Activated CD8-positive, alpha-beta T cell treated with anti-CD3 and anti-CD28 coated beads, Interleukin-2, amount 10 ng/mL, durations not matched to agents 7 days and 5 days (primary cell): ENCODE measurements around the gene SLX9. TPM values are rescaled to one million over a fixed set of nuclear protein-coding genes. Genes with fewer than 3 reads are reported as not detected.

Source experiments
- ATAC-seq: fragments of 150-1000 bp; cut with Tn5 transposase; one replicate; pipeline ENCODE4 v1.10.0; 2021; ENCODE audit warnings: moderate library complexity
- CTCF ChIA-PET: fragments of 350-600 bp; sonication (Branson Sonifier 250); formaldehyde crosslinking; loops from one replicate; lab custom pipeline; 2021; ENCODE audit warnings: antibody characterized with exemption; lab: Charles Lee
- POLR2A ChIA-PET: fragments of 350-600 bp; sonication (Branson Sonifier 250); formaldehyde crosslinking; loops from one replicate; lab custom pipeline; 2021; ENCODE audit warnings: antibody characterized with exemption; lab: Charles Lee
- DNase-seq: peaks from one replicate; pipeline ENCODE4 v3.0.0-alpha.2; 2020
- H3K27ac Mint-ChIP-seq: one replicate; pipeline ENCODE4 v1.8.0; 2021; ENCODE audit warnings: mild to moderate bottlenecking, mixed read lengths
- H3K27me3 Mint-ChIP-seq: one replicate; pipeline ENCODE4 v1.8.0; 2021; ENCODE audit warnings: low read depth, mixed read lengths
- H3K36me3 Mint-ChIP-seq: one replicate; pipeline ENCODE4 v1.8.0; 2021; ENCODE audit warnings: low read depth, mixed read lengths
- H3K4me1 Mint-ChIP-seq: one replicate; pipeline ENCODE4 v1.8.0; 2021; ENCODE audit warnings: low read depth, mixed read lengths
- H3K4me3 Mint-ChIP-seq: one replicate; pipeline ENCODE4 v1.8.0; 2021; ENCODE audit warnings: mild to moderate bottlenecking, mixed read lengths
- H3K9me3 Mint-ChIP-seq: one replicate; pipeline ENCODE4 v1.8.0; 2022; ENCODE audit warnings: mixed read lengths; ENCODE audit not compliant: insufficient read depth
- total RNA-seq, 2 experiments: library from RNA; stranded (reverse); gene quantifications; one replicate each; pipeline ENCODE4 v1.2.3, GENCODE V29; 2021

The SLX9 gene
- total RNA-seq, 2 experiments from 2014 or later, result 56.6 to 60.4 TPM

DNA sequence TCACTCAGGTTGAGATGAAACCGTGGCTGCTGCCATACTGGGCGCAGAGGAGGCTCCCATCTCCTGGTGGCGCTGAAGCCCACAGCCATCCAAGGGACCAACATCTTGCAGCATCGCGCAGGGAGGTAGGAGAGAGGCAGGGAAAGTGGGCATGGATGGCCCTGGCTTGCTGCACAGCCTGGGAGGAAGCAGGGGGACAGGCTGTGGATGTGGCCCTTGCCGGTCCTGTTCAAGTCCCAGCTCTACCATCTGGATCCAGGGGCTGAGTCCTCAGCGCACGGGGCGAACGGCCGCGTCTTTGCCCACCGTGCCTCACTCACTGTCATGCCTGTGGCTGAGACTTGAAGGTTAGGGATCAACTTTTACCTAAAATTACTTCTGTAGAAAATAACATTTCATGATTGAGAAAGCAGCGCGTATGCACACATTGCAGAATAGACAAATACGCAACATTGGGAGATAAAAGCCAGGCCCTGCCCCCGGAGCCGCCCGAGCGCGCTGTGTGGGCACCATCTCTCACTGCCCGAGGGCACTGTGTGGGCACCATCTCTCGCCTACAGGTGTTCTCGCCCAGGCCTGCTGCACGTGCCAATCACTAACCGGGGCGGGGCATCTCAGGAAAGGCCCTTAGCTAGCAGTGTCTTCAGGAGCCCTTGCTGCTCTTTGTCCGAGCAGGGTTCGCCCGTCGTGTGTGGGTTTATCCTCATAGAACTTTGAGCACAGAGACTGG, 11.5 kb downstream of the SLX9 start:
- no peak for ATAC-seq
- ChIA-PET POLR2A (no interaction called here), CTCF (interaction anchor here (1.2 to 14.2 kb wide), 4 partner anchors 9 to 189 kb away, joined by 3 to 187 read pairs (median 87); no protein-coding TSS in a partner anchor)
- Mint-ChIP-seq H3K4me3 (no peak overlapping the region), H3K27ac (no peak overlapping the region), H3K9me3 (no peaks in the 10 kb centered on the region), H3K4me1 (peaks cover 5% of the 10 kb centered on the region), H3K27me3 (no peaks in the 10 kb centered on the region), H3K36me3 (peaks cover 25% of the 10 kb centered on the region)
- DNase-seq, result no peak

- no peak for DNase-seq
- no peaks in the 10 kb centered on the region for H3K27me3 Mint-ChIP-seq
- H3K27ac Mint-ChIP-seq, result no peak overlapping the region
These were observed 12.5 kb downstream of the SLX9 start for GRCh38 chr21:44952116-44952928.

DNA sequence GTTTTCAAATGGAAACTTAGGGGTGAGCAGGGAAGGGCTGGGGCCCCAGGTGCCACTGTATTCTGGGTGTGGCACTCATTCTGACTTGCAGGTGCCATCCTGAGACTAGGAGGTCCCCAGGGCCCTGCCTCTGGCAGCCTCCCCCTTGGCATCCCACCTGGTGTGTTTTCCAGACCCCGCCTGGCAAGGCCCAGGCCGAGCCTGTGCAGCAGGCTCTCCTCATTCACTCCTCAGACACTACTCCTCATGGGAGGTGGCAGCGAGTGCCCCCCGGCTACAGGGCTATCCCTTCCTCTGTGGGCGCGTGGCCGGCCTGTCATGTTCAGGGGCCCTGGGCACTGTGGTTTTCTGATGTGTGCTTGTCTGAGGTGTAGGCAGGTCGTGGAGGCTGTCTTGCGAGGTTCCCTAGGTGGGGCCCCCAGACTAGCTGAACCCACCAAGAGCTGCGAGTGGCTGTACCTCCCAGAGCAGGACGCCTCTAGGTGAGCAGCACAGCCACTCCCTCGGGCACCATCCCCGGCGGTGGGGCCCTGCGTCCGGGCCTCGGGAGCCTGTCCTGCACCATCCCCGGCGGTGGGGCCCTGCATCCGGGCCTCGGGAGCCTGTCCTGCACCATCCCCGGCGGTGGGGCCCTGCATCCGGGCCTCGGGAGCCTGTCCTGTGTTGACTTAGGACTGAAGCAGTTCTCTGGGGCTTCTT, 13.2 kb downstream of the SLX9 start:
- Mint-ChIP-seq H3K9me3 (no peaks in the 10 kb centered on the region), H3K27ac (no peak overlapping the region), H3K27me3 (no peaks in the 10 kb centered on the region), H3K4me1 (peaks cover 5% of the 10 kb centered on the region), H3K4me3 (no peak overlapping the region), H3K36me3 (peaks cover 27% of the 10 kb centered on the region)
- CTCF ChIA-PET, result interaction anchor here (2.7 to 14.2 kb wide), 2 partner anchors 175 to 184 kb away, joined by 15 to 187 read pairs; no protein-coding TSS in a partner anchor
- POLR2A ChIA-PET, result no interaction called here
- DNase-seq (no peak), ATAC-seq (no peak)

More at GRCh38 chr21:44952116-44952928, 12.5 kb downstream of the SLX9 start:
- Mint-ChIP-seq H3K4me3 (no peak overlapping the region), H3K4me1 (peaks cover 5% of the 10 kb centered on the region), H3K36me3 (peaks cover 26% of the 10 kb centered on the region), H3K9me3 (no peaks in the 10 kb centered on the region)
- CTCF ChIA-PET, result interaction anchor here (2.7 to 14.2 kb wide), 2 partner anchors 176 to 185 kb away, joined by 15 to 187 read pairs; no protein-coding TSS in a partner anchor
- ATAC-seq, result no peak
- POLR2A ChIA-PET, result no interaction called here

DNA sequence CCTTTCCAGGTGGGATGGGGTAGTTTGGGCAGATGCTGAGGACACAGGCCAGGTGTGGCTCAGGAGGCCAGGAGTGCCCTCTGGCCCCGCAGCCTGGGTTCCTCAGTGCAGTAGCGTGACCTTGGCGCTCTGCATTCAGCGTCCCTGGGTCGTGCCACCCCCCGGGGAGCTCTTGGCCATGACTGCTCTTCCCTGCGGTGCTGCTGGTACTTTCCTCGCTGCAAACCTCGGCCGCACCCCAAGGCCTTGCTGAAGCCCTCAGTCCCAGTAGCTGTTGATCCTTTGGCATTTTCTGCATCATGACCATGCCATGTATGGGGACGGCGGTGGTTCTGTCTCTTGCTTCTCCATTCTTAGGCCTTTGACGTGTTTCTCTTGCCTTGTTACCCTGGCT, 13.8 kb downstream of the SLX9 start:
- DNase-seq (no peak), ATAC-seq (no peak)
- Mint-ChIP-seq H3K9me3 (no peaks in the 10 kb centered on the region), H3K27ac (no peak overlapping the region), H3K36me3 (peaks cover 27% of the 10 kb centered on the region), H3K4me3 (no peak overlapping the region), H3K27me3 (no peaks in the 10 kb centered on the region), H3K4me1 (peaks cover 5% of the 10 kb centered on the region)
- CTCF ChIA-PET, result interaction anchor here (2.7 to 14.2 kb wide), 2 partner anchors 175 to 184 kb away, joined by 15 to 187 read pairs; no protein-coding TSS in a partner anchor
- POLR2A ChIA-PET, result no interaction called here

DNA sequence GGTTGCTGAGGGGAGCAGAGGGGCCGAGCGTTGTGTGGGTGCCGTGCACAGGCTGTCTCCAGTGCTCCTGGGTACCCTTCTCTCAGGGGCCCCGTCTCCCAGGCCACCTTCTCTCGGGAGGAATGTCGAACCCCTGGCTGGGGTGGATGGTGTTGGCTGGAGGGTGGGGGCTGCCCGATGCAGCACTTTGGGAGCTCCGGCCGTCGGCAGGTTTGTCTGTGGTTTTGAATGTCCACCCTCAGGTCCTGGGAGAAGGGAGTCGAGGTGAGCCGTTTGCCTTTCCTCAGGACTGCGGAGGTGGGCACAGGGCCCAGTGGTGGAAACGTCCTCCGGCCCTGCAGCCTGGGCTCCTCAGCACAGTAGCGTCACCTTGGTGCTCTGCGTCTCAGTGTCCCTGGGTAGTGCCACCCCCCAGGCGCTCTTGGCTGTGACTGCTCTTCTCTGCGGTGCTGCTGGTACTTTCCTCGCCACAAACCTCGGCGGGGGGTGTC, 14.5 kb downstream of the SLX9 start:
- no peaks in the 10 kb centered on the region for H3K27me3 Mint-ChIP-seq
- H3K36me3 Mint-ChIP-seq, result peaks cover 27% of the 10 kb centered on the region
- H3K9me3 Mint-ChIP-seq, result no peaks in the 10 kb centered on the region
- H3K4me3 Mint-ChIP-seq, result no peak overlapping the region
- ATAC-seq, result no peak
- CTCF ChIA-PET, result interaction anchor here (2.7 to 14.2 kb wide), 2 partner anchors 174 to 183 kb away, joined by 15 to 187 read pairs; no protein-coding TSS in a partner anchor
- no peak for DNase-seq
- POLR2A ChIA-PET, result no interaction called here
- peaks cover 5% of the 10 kb centered on the region for H3K4me1 Mint-ChIP-seq
- H3K27ac Mint-ChIP-seq, result no peak overlapping the region

GRCh38 chr21:44955141-44955797, 15.4 kb downstream of the SLX9 start:
- no peak overlapping the region for H3K27ac Mint-ChIP-seq
- POLR2A ChIA-PET, result no interaction called here
- no peak overlapping the region for H3K4me3 Mint-ChIP-seq

GRCh38 chr21:44955798-44956175, 16.0 kb downstream of the SLX9 start:
- no peak overlapping the region for H3K27ac Mint-ChIP-seq
- ChIA-PET CTCF (interaction anchor here (2.0 to 14.2 kb wide), 2 partner anchors 173 to 182 kb away, joined by 11 to 187 read pairs; no protein-coding TSS in a partner anchor), POLR2A (no interaction called here)
- no peaks in the 10 kb centered on the region for H3K4me1 Mint-ChIP-seq
- H3K4me3 Mint-ChIP-seq, result no peak overlapping the region
- DNase-seq (no peak), ATAC-seq (no peak)
- H3K9me3 Mint-ChIP-seq, result no peaks in the 10 kb centered on the region
- peaks cover 24% of the 10 kb centered on the region for H3K36me3 Mint-ChIP-seq
- no peaks in the 10 kb centered on the region for H3K27me3 Mint-ChIP-seq

More at GRCh38 chr21:44955141-44955797, 15.4 kb downstream of the SLX9 start:
- ATAC-seq (no peak), DNase-seq (no peak)
- peaks cover 21% of the 10 kb centered on the region for H3K36me3 Mint-ChIP-seq
- CTCF ChIA-PET, result interaction anchor here (2.0 to 14.2 kb wide), 2 partner anchors 173 to 182 kb away, joined by 11 to 187 read pairs; no protein-coding TSS in a partner anchor
- no peaks in the 10 kb centered on the region for H3K27me3 Mint-ChIP-seq
- H3K4me1 Mint-ChIP-seq, result no peaks in the 10 kb centered on the region
- no peaks in the 10 kb centered on the region for H3K9me3 Mint-ChIP-seq

- H3K36me3 Mint-ChIP-seq, result peaks cover 25% of the 10 kb centered on the region
- no peaks in the 10 kb centered on the region for H3K27me3 Mint-ChIP-seq
- CTCF ChIA-PET, result interaction anchor here (2.0 to 14.2 kb wide), 2 partner anchors 172 to 181 kb away, joined by 11 to 187 read pairs; no protein-coding TSS in a partner anchor
- H3K4me3 Mint-ChIP-seq, result no peak overlapping the region
- POLR2A ChIA-PET, result no interaction called here
- H3K27ac Mint-ChIP-seq, result no peak overlapping the region
- ATAC-seq (no peak), DNase-seq (no peak)
- no peaks in the 10 kb centered on the region for H3K9me3 Mint-ChIP-seq
- H3K4me1 Mint-ChIP-seq, result no peaks in the 10 kb centered on the region
These were observed 16.7 kb downstream of the SLX9 start for GRCh38 chr21:44956356-44957046.

DNA sequence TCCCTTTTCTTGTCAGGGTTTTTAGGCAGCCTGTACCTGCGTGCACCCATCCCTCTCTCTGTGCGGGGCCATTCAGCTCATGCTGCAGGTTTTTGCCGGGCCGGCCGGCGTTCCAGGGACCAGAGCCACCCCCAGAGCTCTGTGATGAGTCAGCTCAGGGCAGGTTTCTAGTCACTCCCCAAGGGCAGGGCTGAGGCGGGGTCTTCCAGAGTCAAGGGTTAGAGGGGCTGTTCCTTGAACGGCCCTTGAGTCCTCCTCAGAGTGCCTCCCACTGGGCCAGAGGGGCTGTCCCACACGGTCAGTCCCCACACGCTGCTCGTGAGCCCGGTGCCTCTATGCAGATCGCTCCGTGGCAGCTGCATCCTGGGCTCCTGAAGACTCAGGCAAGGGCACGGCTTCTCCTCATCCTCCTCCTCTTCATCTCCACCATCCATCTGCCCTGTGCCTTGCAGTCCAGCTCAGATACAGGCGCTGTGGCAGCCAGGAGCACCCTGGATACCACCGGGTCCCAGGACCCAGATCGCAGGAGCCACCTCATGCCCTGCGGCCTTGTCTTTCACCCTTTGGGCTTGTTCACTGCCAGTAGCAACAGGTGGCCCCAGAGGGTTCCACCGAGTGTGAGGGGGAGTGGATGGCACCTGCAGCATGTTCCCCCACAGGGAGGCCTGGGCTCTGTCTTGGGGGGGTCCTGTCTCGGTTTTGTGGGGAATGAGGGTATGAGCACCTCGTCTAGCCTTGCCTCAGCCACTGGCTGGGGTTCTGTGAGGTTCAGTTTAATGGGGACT, 17.4 kb downstream of the SLX9 start:
- Mint-ChIP-seq H3K4me3 (no peak overlapping the region), H3K27ac (peak overlapping the region; percentile 52), H3K4me1 (no peaks in the 10 kb centered on the region), H3K36me3 (peaks cover 27% of the 10 kb centered on the region), H3K27me3 (no peaks in the 10 kb centered on the region), H3K9me3 (no peaks in the 10 kb centered on the region)
- CTCF ChIA-PET, result interaction anchor here (1.9 kb wide), 1 partner anchor 181 kb away, joined by 6 read pairs; no protein-coding TSS in a partner anchor
- POLR2A ChIA-PET, result no interaction called here
- DNase-seq (no peak), ATAC-seq (no peak)
